NCI-H69 (cell line): Measurements from ENCODE around the gene PIK3CA.
"Not testable (repeated sequence)": the region's sequence is repeated elsewhere in the genome, so short reads cannot be mapped to it uniquely, and the experiment has no call there.

Experiments
- DNase-seq: peaks from one replicate; lab custom pipeline; 2025; lab: John Stamatoyannopoulos, UW

PIK3CA gene

GRCh38 chr3:179147873-179148615 lies at the start of gene PIK3CA:
Gene PIK3CA (plus strand): TSS chr3:179148357. CDS start chr3:179198826, 50,469 bp downstream.
- DNase-seq: peak; percentile 99

GRCh38 chr3:179098388-179099077 lies 49.6 kb upstream of the PIK3CA start:
- no peak for DNase-seq

- peak; percentile 63 for DNase-seq
Measured at GRCh38 chr3:179100652-179101051, 47.5 kb upstream of the PIK3CA start.

- DNase-seq: no peak
Measured at GRCh38 chr3:179105881-179106280, 42.3 kb upstream of the PIK3CA start.

- peak; percentile 18 for DNase-seq
Measured at GRCh38 chr3:179107617-179108016, 40.5 kb upstream of the PIK3CA start.

GRCh38 chr3:179108086-179108485 lies 40.1 kb upstream of the PIK3CA start:
- no peak for DNase-seq

- no peak for DNase-seq
Measured at GRCh38 chr3:179113903-179114302, 34.3 kb upstream of the PIK3CA start.

- not testable (repeated sequence) for DNase-seq
Measured at GRCh38 chr3:179115444-179115843, 32.7 kb upstream of the PIK3CA start.

GRCh38 chr3:179116816-179117215 lies 31.3 kb upstream of the PIK3CA start:
- DNase-seq: no peak

- DNase-seq: peak; percentile 92
Measured at GRCh38 chr3:179132191-179132890, 15.8 kb upstream of the PIK3CA start.

- DNase-seq: no peak
Measured at GRCh38 chr3:179133575-179133974, 14.6 kb upstream of the PIK3CA start.

GRCh38 chr3:179136195-179136594 lies 12.0 kb upstream of the PIK3CA start:
- no peak for DNase-seq

GRCh38 chr3:179141890-179142289 lies 6.3 kb upstream of the PIK3CA start:
- no peak for DNase-seq

- peak; percentile 88 for DNase-seq
Measured at GRCh38 chr3:179146911-179147513, 1.1 kb upstream of the PIK3CA start.

- DNase-seq: no peak
Measured at GRCh38 chr3:179147514-179147872, 664 bp upstream of the PIK3CA start.

- peak; percentile 85 for DNase-seq
Measured at GRCh38 chr3:179148616-179149405, 654 bp downstream of the PIK3CA start.

- DNase-seq: peak; percentile 72
Measured at GRCh38 chr3:179149406-179149867, 1.3 kb downstream of the PIK3CA start.

- peak; percentile 15 for DNase-seq
Measured at GRCh38 chr3:179149951-179150350, 1.8 kb downstream of the PIK3CA start.

GRCh38 chr3:179150610-179151009 lies 2.5 kb downstream of the PIK3CA start:
- peak; percentile 23 for DNase-seq

GRCh38 chr3:179151474-179151873 lies 3.3 kb downstream of the PIK3CA start:
- DNase-seq: peak; percentile 67

GRCh38 chr3:179156170-179156569 lies 8.0 kb downstream of the PIK3CA start:
- DNase-seq: peak; percentile 62
